SK-N-SH treated with all-trans-retinoic acid at 6 μM for 48 hours (cell line): Measurements from ENCODE around the gene GALM.

ENCODE experiments used
- ATAC-seq: fragments of 200-7000 bp; cut with Tn5 transposase; 3 replicates; pipeline ENCODE4 v1.9.1; 2020; ENCODE audit warnings: mild to moderate bottlenecking, moderate library complexity
- ARNTL ChIP-seq: fragments of 450-650 bp; formaldehyde crosslinking; IDR thresholded peaks from 2 replicates; pipeline ENCODE4 v1.5.0; 2020; ENCODE audit warnings: low read depth, mild to moderate bottlenecking, moderate library complexity, borderline replicate concordance
- BACH2 ChIP-seq: fragments of 250-450 bp; sonication (Bioruptor Pico); IDR thresholded peaks from 2 replicates; pipeline ENCODE4 v1.9.0; 2021; ENCODE audit warnings: mild to moderate bottlenecking, borderline replicate concordance
- CSDC2 ChIP-seq: fragments of 250-450 bp; sonication (Bioruptor Pico); IDR thresholded peaks from 2 replicates; pipeline ENCODE4 v1.5.0; 2020; ENCODE audit warnings: mild to moderate bottlenecking, moderate library complexity
- ESRRG ChIP-seq: fragments of 250-450 bp; sonication (Bioruptor Pico); IDR thresholded peaks from 2 replicates; pipeline ENCODE4 v1.6.1; 2021; ENCODE audit warnings: mild to moderate bottlenecking
- ISL1 ChIP-seq: fragments of 250-450 bp; sonication (Bioruptor Pico); IDR thresholded peaks from 2 replicates; pipeline ENCODE4 v2.1.2; 2022; ENCODE audit warnings: mild to moderate bottlenecking, moderate library complexity
- OSR1 ChIP-seq: fragments of 250-450 bp; sonication (Bioruptor Pico); IDR thresholded peaks from 2 replicates; pipeline ENCODE4 v1.8.0; 2022; ENCODE audit warnings: moderate library complexity, mild to moderate bottlenecking, inconsistent platforms
- POU6F1 ChIP-seq: fragments of 250-450 bp; sonication (Bioruptor Pico); IDR thresholded peaks from 2 replicates; pipeline ENCODE4 v1.8.0; 2021; ENCODE audit warnings: low read depth, mild to moderate bottlenecking, moderate library complexity, borderline replicate concordance
- PPARA ChIP-seq: fragments of 250-450 bp; sonication (Bioruptor Pico); IDR thresholded peaks from 2 replicates; pipeline ENCODE4 v1.5.0; 2020; ENCODE audit warnings: mild to moderate bottlenecking, borderline replicate concordance
- RARB ChIP-seq: fragments of 250-450 bp; sonication (Bioruptor Pico); IDR thresholded peaks from 2 replicates; pipeline ENCODE4 v1.8.0; 2021; ENCODE audit warnings: mild to moderate bottlenecking, moderate library complexity
- SNAI2 ChIP-seq: fragments of 250-450 bp; sonication (Bioruptor Pico); IDR thresholded peaks from 2 replicates; pipeline ENCODE4 v1.5.0; 2020; ENCODE audit warnings: mild to moderate bottlenecking, moderate library complexity
- TCF4 ChIP-seq: fragments of 250-450 bp; sonication (Bioruptor Pico); IDR thresholded peaks from 2 replicates; pipeline ENCODE4 v1.8.0; 2021; ENCODE audit warnings: mild to moderate bottlenecking, moderate library complexity, borderline replicate concordance
- TSHZ2 ChIP-seq: fragments of 250-450 bp; sonication (Bioruptor Pico); IDR thresholded peaks from 2 replicates; pipeline ENCODE4 v1.5.0; 2020; ENCODE audit warnings: mild to moderate bottlenecking, moderate library complexity
- ZC3H10 ChIP-seq: fragments of 250-450 bp; sonication (Bioruptor Pico); IDR thresholded peaks from 2 replicates; pipeline ENCODE4 v1.5.1; 2021; ENCODE audit warnings: mild to moderate bottlenecking, moderate library complexity
- ZFP3 ChIP-seq: fragments of 250-450 bp; sonication (Bioruptor Pico); IDR thresholded peaks from 2 replicates; pipeline ENCODE4 v1.5.0; 2020; ENCODE audit warnings: mild to moderate bottlenecking, moderate library complexity
- ZFP30 ChIP-seq: fragments of 450-650 bp; formaldehyde crosslinking; IDR thresholded peaks from 2 replicates; pipeline ENCODE4 v1.5.0; 2022; ENCODE audit warnings: mild to moderate bottlenecking, moderate library complexity
- ZNF565 ChIP-seq: fragments of 450-650 bp; formaldehyde crosslinking; conservative IDR thresholded peaks from 2 replicates; pipeline ENCODE4 v1.5.0; 2020; ENCODE audit warnings: low read depth, mild to moderate bottlenecking, moderate library complexity
- ZNF70 ChIP-seq: fragments of 450-650 bp; formaldehyde crosslinking; IDR thresholded peaks from 2 replicates; pipeline ENCODE4 v1.5.0; 2020; ENCODE audit warnings: mild to moderate bottlenecking, moderate library complexity
- ZNF8 ChIP-seq: fragments of 450-650 bp; formaldehyde crosslinking; IDR thresholded peaks from 2 replicates; pipeline ENCODE4 v1.5.0; 2020; ENCODE audit warnings: mild to moderate bottlenecking, moderate library complexity
- TF ChIP-seq, protein P1 (sequence below): fragments of 250-450 bp; sonication (Bioruptor Pico); IDR thresholded peaks from 2 replicates; pipeline ENCODE4 v1.8.0; 2020; ENCODE audit warnings: mild to moderate bottlenecking, moderate library complexity, borderline replicate concordance
- TF ChIP-seq, protein P2 (sequence below): fragments of 250-450 bp; sonication (Bioruptor Pico); IDR thresholded peaks from 2 replicates; pipeline ENCODE4 v1.5.1; 2020; ENCODE audit warnings: low read depth, mild to moderate bottlenecking, moderate library complexity
- TF ChIP-seq, protein P3 (sequence below): fragments of 250-450 bp; sonication (Bioruptor Pico); IDR thresholded peaks from 2 replicates; pipeline ENCODE4 v1.5.1; 2021; ENCODE audit warnings: mild to moderate bottlenecking, moderate library complexity

GALM gene

GRCh38 chr2:38660282-38660681, 5.6 kb upstream of the GALM start (continued):
- no peak for TF ChIP-seq BACH2
- TF ChIP-seq TCF4 (CRISPR knock-in tag), result no peak
- TF ChIP-seq ISL1, result no peak
- TF ChIP-seq ZNF565 (CRISPR knock-in tag), result no peak
- no peak for TF ChIP-seq SNAI2 (CRISPR knock-in tag)

GRCh38 chr2:38661306-38661705, 4.6 kb upstream of the GALM start:
- ATAC-seq, result no peak

DNA sequence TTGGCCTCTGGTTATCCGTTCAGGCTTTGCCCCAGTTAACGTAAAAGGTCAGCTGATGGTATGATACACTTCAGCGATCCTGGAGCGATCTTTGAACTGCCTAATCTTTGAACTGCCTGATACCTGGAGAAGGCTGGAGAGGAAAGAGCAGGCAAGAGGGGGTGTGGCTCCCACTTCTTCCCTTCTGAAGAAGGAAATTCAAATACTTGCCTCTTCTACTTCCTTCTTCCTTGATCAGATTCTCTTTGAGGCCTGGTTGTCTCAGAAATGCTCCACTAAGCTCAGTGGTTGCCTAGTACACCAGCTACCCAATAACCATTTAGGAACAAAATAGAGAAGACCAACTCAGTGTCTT, 619 bp downstream of the GALM start:
- peak; percentile 29 for ATAC-seq
- TF ChIP-seq SNAI2 (CRISPR knock-in tag), result no peak
- TF ChIP-seq ZFP3, result no peak
- TF ChIP-seq TCF4 (CRISPR knock-in tag), result no peak
- no peak for TF ChIP-seq ZNF565 (CRISPR knock-in tag)
- TF ChIP-seq, protein P1, sequence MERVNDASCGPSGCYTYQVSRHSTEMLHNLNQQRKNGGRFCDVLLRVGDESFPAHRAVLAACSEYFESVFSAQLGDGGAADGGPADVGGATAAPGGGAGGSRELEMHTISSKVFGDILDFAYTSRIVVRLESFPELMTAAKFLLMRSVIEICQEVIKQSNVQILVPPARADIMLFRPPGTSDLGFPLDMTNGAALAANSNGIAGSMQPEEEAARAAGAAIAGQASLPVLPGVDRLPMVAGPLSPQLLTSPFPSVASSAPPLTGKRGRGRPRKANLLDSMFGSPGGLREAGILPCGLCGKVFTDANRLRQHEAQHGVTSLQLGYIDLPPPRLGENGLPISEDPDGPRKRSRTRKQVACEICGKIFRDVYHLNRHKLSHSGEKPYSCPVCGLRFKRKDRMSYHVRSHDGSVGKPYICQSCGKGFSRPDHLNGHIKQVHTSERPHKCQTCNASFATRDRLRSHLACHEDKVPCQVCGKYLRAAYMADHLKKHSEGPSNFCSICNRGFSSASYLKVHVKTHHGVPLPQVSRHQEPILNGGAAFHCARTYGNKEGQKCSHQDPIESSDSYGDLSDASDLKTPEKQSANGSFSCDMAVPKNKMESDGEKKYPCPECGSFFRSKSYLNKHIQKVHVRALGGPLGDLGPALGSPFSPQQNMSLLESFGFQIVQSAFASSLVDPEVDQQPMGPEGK (CRISPR knock-in tag), result no peak
- TF ChIP-seq CSDC2, result no peak
- no peak for TF ChIP-seq ZNF70 (CRISPR knock-in tag)
- no peak for TF ChIP-seq ARNTL
- TF ChIP-seq BACH2, result no peak
- no peak for TF ChIP-seq ZFP30 (CRISPR knock-in tag)

More at GRCh38 chr2:38661306-38661705, 4.6 kb upstream of the GALM start:
- TF ChIP-seq, protein P2, sequence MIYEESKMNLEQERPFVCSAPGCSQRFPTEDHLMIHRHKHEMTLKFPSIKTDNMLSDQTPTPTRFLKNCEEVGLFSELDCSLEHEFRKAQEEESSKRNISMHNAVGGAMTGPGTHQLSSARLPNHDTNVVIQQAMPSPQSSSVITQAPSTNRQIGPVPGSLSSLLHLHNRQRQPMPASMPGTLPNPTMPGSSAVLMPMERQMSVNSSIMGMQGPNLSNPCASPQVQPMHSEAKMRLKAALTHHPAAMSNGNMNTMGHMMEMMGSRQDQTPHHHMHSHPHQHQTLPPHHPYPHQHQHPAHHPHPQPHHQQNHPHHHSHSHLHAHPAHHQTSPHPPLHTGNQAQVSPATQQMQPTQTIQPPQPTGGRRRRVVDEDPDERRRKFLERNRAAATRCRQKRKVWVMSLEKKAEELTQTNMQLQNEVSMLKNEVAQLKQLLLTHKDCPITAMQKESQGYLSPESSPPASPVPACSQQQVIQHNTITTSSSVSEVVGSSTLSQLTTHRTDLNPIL (CRISPR knock-in tag), result no peak
- no peak for TF ChIP-seq RARB (CRISPR knock-in tag)
- no peak for TF ChIP-seq ESRRG (CRISPR knock-in tag)
- TF ChIP-seq ZFP30 (CRISPR knock-in tag), result no peak
- TF ChIP-seq ZNF70 (CRISPR knock-in tag), result no peak
- TF ChIP-seq ZNF8 (CRISPR knock-in tag), result no peak
- TF ChIP-seq ARNTL, result no peak
- TF ChIP-seq TSHZ2 (CRISPR knock-in tag), result no peak
- no peak for TF ChIP-seq OSR1 (CRISPR knock-in tag)
- TF ChIP-seq, protein P3, sequence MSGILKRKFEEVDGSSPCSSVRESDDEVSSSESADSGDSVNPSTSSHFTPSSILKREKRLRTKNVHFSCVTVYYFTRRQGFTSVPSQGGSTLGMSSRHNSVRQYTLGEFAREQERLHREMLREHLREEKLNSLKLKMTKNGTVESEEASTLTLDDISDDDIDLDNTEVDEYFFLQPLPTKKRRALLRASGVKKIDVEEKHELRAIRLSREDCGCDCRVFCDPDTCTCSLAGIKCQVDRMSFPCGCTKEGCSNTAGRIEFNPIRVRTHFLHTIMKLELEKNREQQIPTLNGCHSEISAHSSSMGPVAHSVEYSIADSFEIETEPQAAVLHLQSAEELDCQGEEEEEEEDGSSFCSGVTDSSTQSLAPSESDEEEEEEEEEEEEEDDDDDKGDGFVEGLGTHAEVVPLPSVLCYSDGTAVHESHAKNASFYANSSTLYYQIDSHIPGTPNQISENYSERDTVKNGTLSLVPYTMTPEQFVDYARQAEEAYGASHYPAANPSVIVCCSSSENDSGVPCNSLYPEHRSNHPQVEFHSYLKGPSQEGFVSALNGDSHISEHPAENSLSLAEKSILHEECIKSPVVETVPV, result no peak
- no peak for TF ChIP-seq ZC3H10
- TF ChIP-seq ISL1, result no peak
- TF ChIP-seq, protein P1 (CRISPR knock-in tag), result no peak
- no peak for TF ChIP-seq PPARA (CRISPR knock-in tag)
- no peak for TF ChIP-seq ZFP3
- TF ChIP-seq POU6F1 (CRISPR knock-in tag), result no peak
